Psoas muscle (tissue), 8 donors: ENCODE data around the gene PAQR4. TPM values are rescaled to one million over a fixed set of nuclear protein-coding genes. Genes with fewer than 3 reads are reported as not detected.

Source experiments
- ATAC-seq, 4 donors: fragments of 200-7000 bp; cut with Tn5 transposase; one replicate each; pipeline ENCODE4 v1.9.1; 2020; ENCODE audit warnings: moderate library complexity in 3 of 4, mild to moderate bottlenecking in 2 of 4
- DNase-seq, 2 donors: peaks; one replicate each; pipeline ENCODE4 v3.0.0-alpha.2; 2020
- H3K27ac ChIP-seq: fragments of 200-600 bp; one replicate; pipeline ENCODE4 v1.8.0; 2022
- H3K27me3 ChIP-seq, 3 donors: fragments of 200-600 bp in 1 of 3; one replicate each; pipeline versions ENCODE4 v1.6.1 to v1.8.0; 2013 to 2022; ENCODE audit warnings: low read length in 2 of 3, mild to moderate bottlenecking in 2 of 3, moderate library complexity in 1 of 3; ENCODE audit not compliant: insufficient read depth in 3 of 3
- H3K36me3 ChIP-seq, 2 donors: fragments of 200-600 bp in 1 of 2; one replicate each; pipeline versions ENCODE4 v1.6.1 to v1.8.0; 2013 to 2022; ENCODE audit warnings: low read depth in 1 of 2, mild to moderate bottlenecking in 1 of 2, moderate library complexity in 1 of 2; ENCODE audit not compliant: insufficient read depth in 1 of 2
- H3K4me1 ChIP-seq: fragments of 200-600 bp; one replicate; pipeline ENCODE4 v1.8.0; 2022
- H3K4me3 ChIP-seq: fragments of 200-600 bp; one replicate; pipeline ENCODE4 v1.8.0; 2022; ENCODE audit warnings: mild to moderate bottlenecking
- H3K9me3 ChIP-seq: fragments of 200-600 bp; one replicate; pipeline ENCODE4 v1.8.0; 2022
- CTCF ChIP-seq: fragments of 200-600 bp; IDR thresholded peaks from one replicate; pipeline ENCODE4 v1.8.0; 2022; ENCODE audit warnings: antibody characterized with exemption
- WGBS, 3 donors: extraction: QIAGEN DNeasy Blood & Tissue Kit; methylation state at CpG; one replicate each; pipeline versions ENCODE4 v1.1.6 to v1.1.7; 2013; 5-methylcytosine and 5-hydroxymethylcytosine counted together
- intact Hi-C, 2 donors: fragments of 100-400 bp; cut with DNase I; formaldehyde crosslinking; loops; one replicate each; pipeline versions ENCODE4 v1.11.0 to v1.14.2; 2022
- polyA plus RNA-seq, 3 donors: library from polyadenylated mRNA; stranded (reverse); fragments of 200-250 nt; gene quantifications; one replicate each; pipeline ENCODE4 v1.2.3, GENCODE V29; 2013
- total RNA-seq, 4 donors: library from RNA; stranded (reverse); fragmentation: NEBNext Ultra II Directional in 2 of 4; extraction: Animal tissue kit (Norgen Biotek cat#: 25700) in 2 of 4; gene quantifications; one replicate each; pipeline versions ENCODE4 v1.2.1 to v1.2.4, GENCODE V29; 2021 to 2023
- donor health status: healthy with polysubstance abuse.
- donor health status: DM: no; HTN: no; CAD: no; lungs with moderate emphysema.
- donor health status: Bipolar disorder and iron deficiency.
- donor health status: healthy.
- donor health status: DM: yes; HTN: yes; CAD: no.
- donor health status: DM: no; HTN: no; CAD: no.
- donor health status: DM: no; HTN: no; CAD: no.
- donor health status: DM: yes; HTN: yes; CAD: no.

Gene PAQR4
- total and polyA plus RNA-seq, 7 donors: 4.6 to 26.1 (median 12.3) TPM

GRCh38 chr16:3007957-3008689 is 39.0 kb downstream of the PAQR4 start:
- DNase-seq (no peak), ATAC-seq (no peak)
- peaks cover 3% of the 10 kb centered on the region for H3K4me1 ChIP-seq
- no peak overlapping the region for H3K27ac ChIP-seq
- H3K9me3 ChIP-seq: no peaks in the 10 kb centered on the region
- 39 to 44% (median 41%) methylated on average over 17 of the region's 17 CpGs for WGBS, 3 donors
- intact Hi-C loops: no loop called here
- H3K4me3 ChIP-seq: no peak overlapping the region
- H3K36me3 ChIP-seq: peaks cover 0 to 16% of the 10 kb centered on the region in 2 donors
- no peak for TF ChIP-seq CTCF
- peaks cover 0 to 23% (median 11%) of the 10 kb centered on the region in 3 donors for H3K27me3 ChIP-seq

- H3K36me3 ChIP-seq: peaks cover 0 to 16% of the 10 kb centered on the region in 2 donors
- no peak for ATAC-seq
- 48 to 66% (median 58%) methylated on average over 4 of the region's 4 CpGs for WGBS, 3 donors
- no peak for DNase-seq
- peaks cover 3% of the 10 kb centered on the region for H3K4me1 ChIP-seq
- H3K4me3 ChIP-seq: no peak overlapping the region
- no peaks in the 10 kb centered on the region for H3K9me3 ChIP-seq
- intact Hi-C loops: no loop called here
- peaks cover 0 to 28% (median 13%) of the 10 kb centered on the region in 3 donors for H3K27me3 ChIP-seq
- no peak overlapping the region for H3K27ac ChIP-seq
- no peak for TF ChIP-seq CTCF
These were observed 39.5 kb downstream of the PAQR4 start for GRCh38 chr16:3008690-3009037.

- Histone ChIP-seq H3K36me3 (peaks cover 0 to 16% of the 10 kb centered on the region in 2 donors), H3K27ac (no peak overlapping the region), H3K4me3 (no peak overlapping the region), H3K4me1 (peaks cover 3% of the 10 kb centered on the region), H3K27me3 (peaks cover 0 to 35% (median 17%) of the 10 kb centered on the region in 3 donors), H3K9me3 (no peaks in the 10 kb centered on the region)
- WGBS, 3 donors: 40 to 49% (median 42%) methylated on average over 20 to 21 of the region's 21 CpGs
- DNase-seq (no peak), ATAC-seq (no peak)
- intact Hi-C loops: no loop called here
- TF ChIP-seq CTCF: no peak
These were observed 40.6 kb downstream of the PAQR4 start for GRCh38 chr16:3009568-3010390.

- TF ChIP-seq CTCF: no peak
- intact Hi-C loops: no loop called here
- WGBS, 3 donors: 83 to 88% (median 86%) methylated on average over 8 of the region's 8 CpGs
- DNase-seq: no peak
- no peak overlapping the region for H3K27ac ChIP-seq
- H3K36me3 ChIP-seq: peaks cover 0 to 16% of the 10 kb centered on the region in 2 donors
- no peak for ATAC-seq
- no peaks in the 10 kb centered on the region for H3K9me3 ChIP-seq
- H3K4me3 ChIP-seq: no peak overlapping the region
- H3K27me3 ChIP-seq: peaks cover 0 to 35% (median 19%) of the 10 kb centered on the region in 3 donors
- no peaks in the 10 kb centered on the region for H3K4me1 ChIP-seq
These were observed 41.4 kb downstream of the PAQR4 start for GRCh38 chr16:3010510-3010909.
